ENCODE data around the gene TGFBR3.
A peak's percentile ranks its signal among the peaks of the same experiment; 100 is the strongest.

TGFBR3 gene

DNA sequence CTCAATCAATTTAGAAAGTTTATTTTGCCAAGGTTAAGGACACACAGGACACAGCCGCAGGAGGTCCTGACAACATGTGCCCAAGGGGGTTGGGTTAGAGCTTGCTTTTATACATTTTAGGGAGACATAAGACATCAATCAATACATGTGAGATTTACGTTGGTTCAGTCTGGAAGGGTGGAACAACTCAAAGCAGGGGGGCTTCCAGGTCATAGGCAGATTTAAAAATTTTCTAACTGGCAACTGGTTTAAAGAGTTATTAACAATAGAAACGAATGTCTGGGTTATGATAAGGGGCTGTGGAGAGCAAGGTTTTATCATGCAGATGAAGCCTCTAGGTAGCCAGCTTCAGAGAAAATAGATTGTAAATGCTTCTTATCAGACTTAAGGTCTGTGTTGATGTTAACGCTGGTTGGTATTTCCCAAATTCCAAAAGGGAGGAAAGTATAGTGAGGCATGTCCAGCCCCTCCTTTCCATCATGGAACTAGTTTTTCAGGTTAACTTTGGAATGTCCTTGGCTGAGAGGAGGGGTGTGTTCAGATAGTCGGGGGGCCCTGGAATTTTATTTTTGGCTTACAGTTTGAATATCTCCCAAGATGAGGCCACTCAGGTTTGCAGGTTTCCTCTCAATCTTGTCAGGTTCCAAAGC is 31.0 kb upstream of the TGFBR3 start:
- TF ChIP-seq, protein P1, sequence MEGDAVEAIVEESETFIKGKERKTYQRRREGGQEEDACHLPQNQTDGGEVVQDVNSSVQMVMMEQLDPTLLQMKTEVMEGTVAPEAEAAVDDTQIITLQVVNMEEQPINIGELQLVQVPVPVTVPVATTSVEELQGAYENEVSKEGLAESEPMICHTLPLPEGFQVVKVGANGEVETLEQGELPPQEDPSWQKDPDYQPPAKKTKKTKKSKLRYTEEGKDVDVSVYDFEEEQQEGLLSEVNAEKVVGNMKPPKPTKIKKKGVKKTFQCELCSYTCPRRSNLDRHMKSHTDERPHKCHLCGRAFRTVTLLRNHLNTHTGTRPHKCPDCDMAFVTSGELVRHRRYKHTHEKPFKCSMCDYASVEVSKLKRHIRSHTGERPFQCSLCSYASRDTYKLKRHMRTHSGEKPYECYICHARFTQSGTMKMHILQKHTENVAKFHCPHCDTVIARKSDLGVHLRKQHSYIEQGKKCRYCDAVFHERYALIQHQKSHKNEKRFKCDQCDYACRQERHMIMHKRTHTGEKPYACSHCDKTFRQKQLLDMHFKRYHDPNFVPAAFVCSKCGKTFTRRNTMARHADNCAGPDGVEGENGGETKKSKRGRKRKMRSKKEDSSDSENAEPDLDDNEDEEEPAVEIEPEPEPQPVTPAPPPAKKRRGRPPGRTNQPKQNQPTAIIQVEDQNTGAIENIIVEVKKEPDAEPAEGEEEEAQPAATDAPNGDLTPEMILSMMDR (conservative IDR thresholded peaks at IDR 0.05; ENCODE audit: control insufficient read depth, insufficient read depth, low read depth, low read length): no peak
- H3K4me3 ChIP-seq (ENCODE audit: control insufficient read depth, low read depth, low read length): no peak overlapping the region
- DNase-seq (ENCODE audit: low read depth): no peak

DNA sequence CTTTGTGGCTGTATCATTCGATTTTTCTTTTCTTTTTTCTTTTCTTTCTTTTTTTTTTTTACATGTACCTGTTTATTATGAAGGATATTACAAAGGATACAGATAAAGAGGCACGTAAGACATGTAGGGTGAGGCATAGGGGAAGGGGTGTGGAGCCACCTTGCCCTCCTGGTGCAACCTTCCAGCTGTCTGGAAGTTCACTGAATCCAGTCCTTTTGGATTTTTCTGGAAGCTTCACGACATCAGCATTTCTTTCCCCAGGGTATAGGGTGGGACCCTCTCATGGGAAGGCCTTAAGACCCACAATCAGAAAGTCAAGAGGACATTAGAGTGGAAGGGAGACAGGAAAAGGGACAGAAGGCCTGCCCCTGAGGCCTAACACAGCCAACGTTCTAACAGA is 30.1 kb upstream of the TGFBR3 start:
- no peak overlapping the region for H3K4me3 ChIP-seq (ENCODE audit: control insufficient read depth, low read depth, low read length)
- no peak for DNase-seq (ENCODE audit: low read depth)
- TF ChIP-seq, protein P1 (conservative IDR thresholded peaks at IDR 0.05; ENCODE audit: control insufficient read depth, insufficient read depth, low read depth, low read length): no peak

DNA sequence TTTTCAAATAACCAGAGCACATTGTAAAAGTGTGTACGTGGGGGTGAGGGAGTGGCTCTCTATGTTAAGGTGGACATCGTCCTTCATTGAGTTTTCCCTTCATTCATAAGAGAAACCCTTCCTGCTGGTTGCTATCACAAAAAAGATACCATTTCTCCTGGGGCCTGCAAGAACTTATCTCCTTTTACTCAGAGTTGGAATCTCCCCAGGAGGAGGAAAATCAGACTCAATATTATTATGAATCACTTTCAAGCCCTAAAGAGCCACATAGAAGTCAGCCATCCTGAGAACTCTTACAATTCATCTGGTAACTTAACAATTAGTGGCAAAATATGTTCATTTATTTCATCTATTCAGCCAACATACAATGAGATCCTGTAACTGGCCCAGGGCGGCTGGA is 27.1 kb upstream of the TGFBR3 start:
- TF ChIP-seq, protein P1 (conservative IDR thresholded peaks at IDR 0.05; ENCODE audit: control insufficient read depth, insufficient read depth, low read depth, low read length): no peak
- DNase-seq (ENCODE audit: low read depth): no peak
- no peak overlapping the region for H3K4me3 ChIP-seq (ENCODE audit: control insufficient read depth, low read depth, low read length)

DNA sequence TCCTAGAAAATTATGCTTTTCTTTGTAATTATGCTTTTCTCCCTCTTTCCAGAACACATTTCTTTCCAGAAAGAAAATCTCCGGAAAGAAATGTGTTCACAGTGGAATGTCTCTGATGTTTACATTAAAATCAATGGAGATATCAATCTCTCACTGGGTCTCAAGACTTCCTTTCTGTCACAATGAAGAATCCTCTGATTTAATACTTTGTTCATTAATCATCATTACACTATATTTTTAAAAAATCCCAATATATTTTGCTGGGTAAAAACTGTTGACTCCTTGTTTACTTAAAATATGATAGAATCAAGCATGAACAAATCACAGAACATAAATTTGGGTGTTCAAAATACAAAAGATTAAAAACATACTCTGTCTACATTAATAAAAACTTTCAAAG is 26.3 kb upstream of the TGFBR3 start:
- DNase-seq (ENCODE audit: low read depth): no peak
- H3K4me3 ChIP-seq (ENCODE audit: control insufficient read depth, low read depth, low read length): no peak overlapping the region
- TF ChIP-seq, protein P1 (conservative IDR thresholded peaks at IDR 0.05; ENCODE audit: control insufficient read depth, insufficient read depth, low read depth, low read length): no peak

DNA sequence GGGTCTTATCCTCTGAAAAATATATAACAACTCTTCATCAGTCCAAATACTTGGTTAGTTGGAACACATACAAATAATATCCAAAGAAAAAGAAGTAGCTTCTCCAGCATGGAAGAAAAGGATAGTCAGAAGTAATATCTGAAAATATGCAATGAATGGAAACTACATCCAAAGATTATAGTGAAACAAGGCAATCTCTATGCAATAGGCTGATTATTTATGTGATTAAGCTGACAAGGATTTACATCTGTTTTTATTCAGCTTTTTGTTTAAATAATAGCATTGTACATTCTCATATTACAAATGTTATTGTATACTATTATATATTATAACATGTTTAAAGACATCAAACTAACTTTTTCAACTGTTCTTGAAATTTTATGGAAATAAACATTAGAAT is 15.3 kb upstream of the TGFBR3 start:
- no peak for DNase-seq (ENCODE audit: low read depth)
- no peak overlapping the region for H3K4me3 ChIP-seq (ENCODE audit: control insufficient read depth, low read depth, low read length)
- TF ChIP-seq, protein P1 (conservative IDR thresholded peaks at IDR 0.05; ENCODE audit: control insufficient read depth, insufficient read depth, low read depth, low read length): no peak

DNA sequence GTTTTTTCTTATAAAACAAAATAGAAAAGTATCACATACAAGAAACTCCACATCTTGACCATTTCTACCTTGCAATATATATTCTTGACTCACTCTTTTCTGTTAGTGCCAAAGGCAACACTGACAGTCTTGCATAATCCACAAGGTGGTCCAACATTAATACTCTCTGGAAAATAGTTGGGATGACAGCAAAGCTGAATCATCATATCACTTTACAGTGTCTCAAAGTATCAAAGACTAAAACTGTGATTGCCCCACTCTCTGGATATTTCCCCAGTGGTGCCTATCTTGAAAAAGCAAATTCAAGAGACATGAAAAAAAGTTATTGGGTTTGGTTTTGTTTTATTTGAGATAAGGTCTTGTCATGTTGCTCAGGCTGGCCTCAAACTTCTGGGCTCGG is 14.6 kb upstream of the TGFBR3 start:
- DNase-seq (ENCODE audit: low read depth): peak; percentile 96
- TF ChIP-seq, protein P1 (conservative IDR thresholded peaks at IDR 0.05; ENCODE audit: control insufficient read depth, insufficient read depth, low read depth, low read length): no peak
- no peak overlapping the region for H3K4me3 ChIP-seq (ENCODE audit: control insufficient read depth, low read depth, low read length)

DNA sequence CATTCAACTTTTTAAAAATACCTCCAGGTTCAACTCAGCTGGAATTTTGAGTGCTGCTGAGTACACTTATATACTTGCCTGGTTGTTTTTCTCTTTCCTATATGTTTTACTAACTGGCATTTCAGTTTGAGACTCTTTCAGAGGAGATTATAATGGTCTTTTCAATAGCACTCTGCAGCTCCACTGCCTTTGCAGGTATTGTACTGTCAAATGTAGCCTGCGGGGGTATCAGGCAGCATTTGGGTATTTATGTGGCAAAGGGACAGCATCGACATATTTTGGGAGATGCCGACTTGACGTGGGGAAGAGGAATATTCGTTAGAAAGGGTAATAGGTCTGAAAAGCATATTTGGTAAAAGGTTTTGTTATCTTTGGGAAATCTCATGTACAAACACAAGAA is 11.1 kb upstream of the TGFBR3 start:
- DNase-seq (ENCODE audit: low read depth): no peak
- TF ChIP-seq, protein P1 (conservative IDR thresholded peaks at IDR 0.05; ENCODE audit: control insufficient read depth, insufficient read depth, low read depth, low read length): no peak

More for the DNA sequence above, 11.1 kb upstream of the TGFBR3 start:
- no peak overlapping the region for H3K4me3 ChIP-seq (ENCODE audit: control insufficient read depth, low read depth, low read length)
